ENCODE data around the gene SGSM1. TPM values are rescaled to one million over a fixed set of nuclear protein-coding genes. Genes with fewer than 3 reads are reported as not detected.
A peak's percentile ranks its signal among the peaks of the same experiment; 100 is the strongest.

SGSM1 gene
- under 0.01 TPM for total RNA-seq

- H3K9ac ChIP-seq (ENCODE audit: low read depth in 1 of 3, low read length in 3 of 3) = peak within 1 kb of the TSS; percentile 47 to 80 (median 64)
- H3K36me3 ChIP-seq (ENCODE audit: control insufficient read depth in 3 of 3, insufficient read depth in 3 of 3, low read length in 3 of 3) = no peaks in the 10 kb centered on the region
- no peaks in the 10 kb centered on the region for H3K27me3 ChIP-seq (ENCODE audit: control insufficient read depth in 3 of 3, insufficient read depth in 3 of 3, low read length in 3 of 3)
- peak within 1 kb of the TSS; percentile 70 to 73 (median 70) for H3K4me3 ChIP-seq (ENCODE audit: low read length in 3 of 3)
- H3K27ac ChIP-seq (ENCODE audit: low read depth, low read length) = no peak within 1 kb of the TSS
- no peaks in the 10 kb centered on the region for H3K9me3 ChIP-seq (ENCODE audit: control insufficient read depth in 3 of 3, low read length in 3 of 3)
- H3K4me1 ChIP-seq (ENCODE audit: control insufficient read depth in 3 of 3, insufficient read depth in 3 of 3, low read length in 3 of 3) = peaks cover 4 to 12% (median 10%) of the 10 kb centered on the region in 3 donors
These were observed at the start of gene SGSM1 for GRCh38 chr22:24805790-24806662. Gene SGSM1 (plus strand): TSS chr22:24806211. CDS start chr22:24806326, 115 bp downstream.

GRCh38 chr22:24758164-24758799 is 47.7 kb upstream of the SGSM1 start:
- no peak overlapping the region for H3K9ac ChIP-seq (ENCODE audit: low read depth in 1 of 3, low read length in 3 of 3)
- H3K36me3 ChIP-seq (ENCODE audit: control insufficient read depth in 3 of 3, insufficient read depth in 3 of 3, low read length in 3 of 3) = no peaks in the 10 kb centered on the region
- no peaks in the 10 kb centered on the region for H3K9me3 ChIP-seq (ENCODE audit: control insufficient read depth in 3 of 3, low read length in 3 of 3)
- H3K27me3 ChIP-seq (ENCODE audit: control insufficient read depth in 3 of 3, insufficient read depth in 3 of 3, low read length in 3 of 3) = peaks cover 3 to 10% (median 3%) of the 10 kb centered on the region in 3 donors
- H3K27ac ChIP-seq (ENCODE audit: low read depth, low read length) = no peak overlapping the region
- no peak overlapping the region for H3K4me3 ChIP-seq (ENCODE audit: low read length in 3 of 3)
- no peaks in the 10 kb centered on the region for H3K4me1 ChIP-seq (ENCODE audit: control insufficient read depth in 3 of 3, insufficient read depth in 3 of 3, low read length in 3 of 3)

GRCh38 chr22:24759765-24760164 is 46.2 kb upstream of the SGSM1 start:
- Histone ChIP-seq H3K27ac (ENCODE audit: low read depth, low read length) (no peak overlapping the region), H3K27me3 (ENCODE audit: control insufficient read depth in 3 of 3, insufficient read depth in 3 of 3, low read length in 3 of 3) (peaks cover 10% of the 10 kb centered on the region in 3 donors), H3K4me3 (ENCODE audit: low read length in 3 of 3) (no peak overlapping the region), H3K9me3 (ENCODE audit: control insufficient read depth in 3 of 3, low read length in 3 of 3) (no peaks in the 10 kb centered on the region), H3K4me1 (ENCODE audit: control insufficient read depth in 3 of 3, insufficient read depth in 3 of 3, low read length in 3 of 3) (no peaks in the 10 kb centered on the region), H3K36me3 (ENCODE audit: control insufficient read depth in 3 of 3, insufficient read depth in 3 of 3, low read length in 3 of 3) (no peaks in the 10 kb centered on the region), H3K9ac (ENCODE audit: low read depth in 1 of 3, low read length in 3 of 3) (no peak overlapping the region)

GRCh38 chr22:24760708-24761306 is 45.2 kb upstream of the SGSM1 start:
- no peaks in the 10 kb centered on the region for H3K4me1 ChIP-seq (ENCODE audit: control insufficient read depth in 3 of 3, insufficient read depth in 3 of 3, low read length in 3 of 3)
- H3K4me3 ChIP-seq (ENCODE audit: low read length in 3 of 3) = no peak overlapping the region
- no peaks in the 10 kb centered on the region for H3K9me3 ChIP-seq (ENCODE audit: control insufficient read depth in 3 of 3, low read length in 3 of 3)
- no peak overlapping the region for H3K9ac ChIP-seq (ENCODE audit: low read depth in 1 of 3, low read length in 3 of 3)
- no peak overlapping the region for H3K27ac ChIP-seq (ENCODE audit: low read depth, low read length)
- no peaks in the 10 kb centered on the region for H3K36me3 ChIP-seq (ENCODE audit: control insufficient read depth in 3 of 3, insufficient read depth in 3 of 3, low read length in 3 of 3)
- H3K27me3 ChIP-seq (ENCODE audit: control insufficient read depth in 3 of 3, insufficient read depth in 3 of 3, low read length in 3 of 3) = peaks cover 10% of the 10 kb centered on the region in 3 donors

GRCh38 chr22:24761888-24762675 is 43.9 kb upstream of the SGSM1 start:
- Histone ChIP-seq H3K27ac (ENCODE audit: low read depth, low read length) (no peak overlapping the region), H3K4me3 (ENCODE audit: low read length in 3 of 3) (no peak overlapping the region), H3K36me3 (ENCODE audit: control insufficient read depth in 3 of 3, insufficient read depth in 3 of 3, low read length in 3 of 3) (no peaks in the 10 kb centered on the region), H3K4me1 (ENCODE audit: control insufficient read depth in 3 of 3, insufficient read depth in 3 of 3, low read length in 3 of 3) (no peaks in the 10 kb centered on the region), H3K27me3 (ENCODE audit: control insufficient read depth in 3 of 3, insufficient read depth in 3 of 3, low read length in 3 of 3) (peaks cover 10% of the 10 kb centered on the region in 3 donors), H3K9ac (ENCODE audit: low read depth in 1 of 3, low read length in 3 of 3) (no peak overlapping the region), H3K9me3 (ENCODE audit: control insufficient read depth in 3 of 3, low read length in 3 of 3) (no peaks in the 10 kb centered on the region)

- no peak overlapping the region for H3K4me3 ChIP-seq (ENCODE audit: low read length in 3 of 3)
- H3K9ac ChIP-seq (ENCODE audit: low read depth in 1 of 3, low read length in 3 of 3) = no peak overlapping the region
- no peaks in the 10 kb centered on the region for H3K4me1 ChIP-seq (ENCODE audit: control insufficient read depth in 3 of 3, insufficient read depth in 3 of 3, low read length in 3 of 3)
- no peak overlapping the region for H3K27ac ChIP-seq (ENCODE audit: low read depth, low read length)
- H3K9me3 ChIP-seq (ENCODE audit: control insufficient read depth in 3 of 3, low read length in 3 of 3) = no peaks in the 10 kb centered on the region
- peaks cover 10% of the 10 kb centered on the region in 3 donors for H3K27me3 ChIP-seq (ENCODE audit: control insufficient read depth in 3 of 3, insufficient read depth in 3 of 3, low read length in 3 of 3)
- no peaks in the 10 kb centered on the region for H3K36me3 ChIP-seq (ENCODE audit: control insufficient read depth in 3 of 3, insufficient read depth in 3 of 3, low read length in 3 of 3)
These were observed 42.0 kb upstream of the SGSM1 start for GRCh38 chr22:24763872-24764485.

GRCh38 chr22:24765166-24765565 is 40.8 kb upstream of the SGSM1 start:
- peaks cover 3 to 10% (median 8%) of the 10 kb centered on the region in 3 donors for H3K27me3 ChIP-seq (ENCODE audit: control insufficient read depth in 3 of 3, insufficient read depth in 3 of 3, low read length in 3 of 3)
- H3K9ac ChIP-seq (ENCODE audit: low read depth in 1 of 3, low read length in 3 of 3) = no peak overlapping the region
- no peaks in the 10 kb centered on the region for H3K36me3 ChIP-seq (ENCODE audit: control insufficient read depth in 3 of 3, insufficient read depth in 3 of 3, low read length in 3 of 3)
- H3K9me3 ChIP-seq (ENCODE audit: control insufficient read depth in 3 of 3, low read length in 3 of 3) = no peaks in the 10 kb centered on the region
- H3K27ac ChIP-seq (ENCODE audit: low read depth, low read length) = no peak overlapping the region
- no peaks in the 10 kb centered on the region for H3K4me1 ChIP-seq (ENCODE audit: control insufficient read depth in 3 of 3, insufficient read depth in 3 of 3, low read length in 3 of 3)
- no peak overlapping the region for H3K4me3 ChIP-seq (ENCODE audit: low read length in 3 of 3)

GRCh38 chr22:24768537-24769374 is 37.3 kb upstream of the SGSM1 start:
- Histone ChIP-seq H3K4me3 (ENCODE audit: low read length in 3 of 3) (no peak overlapping the region), H3K27me3 (ENCODE audit: control insufficient read depth in 3 of 3, insufficient read depth in 3 of 3, low read length in 3 of 3) (peaks cover 6 to 10% (median 7%) of the 10 kb centered on the region in 3 donors)

More at GRCh38 chr22:24768537-24769374, 37.3 kb upstream of the SGSM1 start:
- no peaks in the 10 kb centered on the region for H3K4me1 ChIP-seq (ENCODE audit: control insufficient read depth in 3 of 3, insufficient read depth in 3 of 3, low read length in 3 of 3)
- H3K36me3 ChIP-seq (ENCODE audit: control insufficient read depth in 3 of 3, insufficient read depth in 3 of 3, low read length in 3 of 3) = no peaks in the 10 kb centered on the region
- no peaks in the 10 kb centered on the region for H3K9me3 ChIP-seq (ENCODE audit: control insufficient read depth in 3 of 3, low read length in 3 of 3)
- no peak overlapping the region for H3K9ac ChIP-seq (ENCODE audit: low read depth in 1 of 3, low read length in 3 of 3)
- no peak overlapping the region for H3K27ac ChIP-seq (ENCODE audit: low read depth, low read length)

Measured in skeletal muscle tissue (tissue), 4 donors.